H1 (cell line): Measurements from ENCODE around the gene PHC3. TPM values are rescaled to one million over a fixed set of nuclear protein-coding genes. Genes with fewer than 3 reads are reported as not detected.

Experiments
- JUN ChIP-seq: IDR thresholded peaks from 2 replicates; pipeline ENCODE4 v1.6.1; 2011; ENCODE audit warnings: low read depth, mild to moderate bottlenecking, improper control_type of control experiment, low read length
- SIN3A ChIP-seq, 2 experiments: IDR thresholded peaks in 1 of 2; conservative IDR thresholded peaks in 1 of 2; 2 replicates each; pipeline ENCODE4 v1.6.1; 2011 to 2012; ENCODE audit warnings: low read length in 2 of 2, improper control_type of control experiment in 1 of 2, low read depth in 1 of 2, mild to moderate bottlenecking in 1 of 2
- SP1 ChIP-seq: IDR thresholded peaks from 2 replicates; pipeline ENCODE4 v1.6.1; 2011; ENCODE audit warnings: low read depth, low read length
- TAF1 ChIP-seq: IDR thresholded peaks from 2 replicates; pipeline ENCODE4 v1.6.1; 2011; ENCODE audit warnings: mild to moderate bottlenecking, low read depth, low read length
- polyA plus RNA-seq, 7 experiments: library from polyadenylated mRNA; depleted of rRNA in 3 of 7; stranded (reverse) in 5 of 7; unstranded in 2 of 7; fragments of >200 nt in 5 of 7; fragments of 200-250 nt in 2 of 7; gene quantifications; 1 replicate in 5 of 7; 2 replicates in 1 of 7; 4 replicates in 1 of 7; pipeline versions ENCODE4 v1.2.1 to v1.2.3, GENCODE V29; 2011 to 2013; ENCODE audit warnings: missing spikeins in 2 of 7, mixed read lengths in 2 of 7
- total RNA-seq: library from RNA; stranded (reverse); fragmentation: NEBNext Ultra II Directional; extraction: Animal tissue kit (Norgen Biotek cat#: 25700); gene quantifications from 2 replicates; pipeline ENCODE4 v1.2.1, GENCODE V29; 2021

The PHC3 gene
- total and polyA plus RNA-seq, 2 of the 8 experiments (the other 6 are each of a cell fraction or from before 2014, with no cell fraction given), result 26.4 to 29.2 TPM

GRCh38 chr3:170049146-170050000 is 132.2 kb downstream of the PHC3 start (continued):
- TF ChIP-seq SP1, result no peak
- TF ChIP-seq JUN, result no peak
- TF ChIP-seq SIN3A (conservative IDR thresholded peaks at IDR 0.05 in 1 of 2, IDR thresholded peaks at IDR 0.05 in 1 of 2; ENCODE audit: low read depth in 1 of 2, low read length in 2 of 2), result no peak
- TF ChIP-seq TAF1, result no peak
- TF ChIP-seq, all 59 proteins: peak for 0
